Pancreas (tissue), 10 donors: Measurements from ENCODE around the gene FANCC. TPM values are rescaled to one million over a fixed set of nuclear protein-coding genes. Genes with fewer than 3 reads are reported as not detected.
A peak's percentile ranks its signal among the peaks of the same experiment; 100 is the strongest.
"Not testable (repeated sequence)": the region's sequence is repeated elsewhere in the genome, so short reads cannot be mapped to it uniquely, and the experiment has no call there.

Source experiments
- ATAC-seq, 4 donors: fragments of 200-7000 bp; cut with Tn5 transposase; one replicate each; pipeline versions ENCODE4 v1.8.0 to v1.9.1; 2020; ENCODE audit warnings: mild to moderate bottlenecking in 4 of 4, moderate library complexity in 4 of 4
- DNase-seq, 6 donors: peaks; one replicate each; pipeline ENCODE4 v3.0.0-alpha.2; 2020
- FAIRE-seq: peaks from 2 replicates; lab custom pipeline; 2012; peaks lifted over from hg19 to GRCh38; lab: Jason Lieb, UNC
- H3K27ac ChIP-seq, 4 donors: fragments of 200-600 bp; sonication (generic); 1 replicate in 3 of 4; 2 replicates in 1 of 4; pipeline versions ENCODE4 v1.5.0 to v1.8.0; 2020
- H3K27me3 ChIP-seq, 4 donors: fragments of 200-600 bp; one replicate each; pipeline ENCODE4 v1.8.0; 2021
- H3K36me3 ChIP-seq, 3 donors: fragments of 200-600 bp; sonication (generic) in 1 of 3; one replicate each; pipeline versions ENCODE4 v1.5.0 to v1.8.0; 2020 to 2021
- H3K4me1 ChIP-seq, 3 donors: fragments of 200-600 bp; one replicate each; pipeline ENCODE4 v1.8.0; 2021
- H3K4me3 ChIP-seq, 4 donors: fragments of 200-600 bp; sonication (generic) in 2 of 4; one replicate each; pipeline versions ENCODE4 v1.5.0 to v1.8.0; 2020 to 2021
- H3K9me3 ChIP-seq, 4 donors: fragments of 200-600 bp; one replicate each; pipeline ENCODE4 v1.8.0; 2021
- WGBS, 2 donors: extraction: QIAGEN DNeasy Blood & Tissue Kit; methylation state at CpG; one replicate each; pipeline ENCODE4 v1.1.7; 2013; 5-methylcytosine and 5-hydroxymethylcytosine counted together
- intact Hi-C, 3 donors: fragments of 100-400 bp; cut with DNase I; formaldehyde crosslinking; loops; one replicate each; pipeline versions ENCODE4 v1.11.1 to v1.14.2; 2022
- polyA plus RNA-seq, 2 donors: library from polyadenylated mRNA; stranded (reverse); fragments of 200-250 nt; gene quantifications; one replicate each; pipeline ENCODE4 v1.2.3, GENCODE V29; 2013
- total RNA-seq, 6 donors: library from RNA; stranded (reverse); fragmentation: NEBNext Ultra II Directional in 4 of 6; extraction: Animal tissue kit (Norgen Biotek cat#: 25700) in 4 of 6; gene quantifications; one replicate each; pipeline versions ENCODE4 v1.2.1 to v1.2.4, GENCODE V29; 2021 to 2023
- TF ChIP-seq, protein P1 (sequence below), 4 donors: fragments of 200-600 bp; sonication (generic) in 3 of 4; IDR thresholded peaks; one replicate each; pipeline versions ENCODE4 v1.5.0 to v1.8.0; 2021; ENCODE audit warnings: antibody characterized with exemption in 4 of 4
- donor health status: healthy with polysubstance abuse.
- donor health status: DM: no; HTN: no; CAD: no; lungs with moderate emphysema.
- donor health status: DM: no; HTN: no; CAD: no.
- donor health status: control.
- donor health status: control.
- donor health status: Bipolar disorder and iron deficiency.
- donor health status: DM: yes; HTN: yes; CAD: no.
- donor health status: DM: no; HTN: no; CAD: no.
- donor health status: DM: no; HTN: no; CAD: no.
- donor health status: DM: yes; HTN: yes; CAD: no.

The FANCC gene
- total and polyA plus RNA-seq, 8 donors, result 3.8 to 9.9 (median 4.6) TPM

DNA sequence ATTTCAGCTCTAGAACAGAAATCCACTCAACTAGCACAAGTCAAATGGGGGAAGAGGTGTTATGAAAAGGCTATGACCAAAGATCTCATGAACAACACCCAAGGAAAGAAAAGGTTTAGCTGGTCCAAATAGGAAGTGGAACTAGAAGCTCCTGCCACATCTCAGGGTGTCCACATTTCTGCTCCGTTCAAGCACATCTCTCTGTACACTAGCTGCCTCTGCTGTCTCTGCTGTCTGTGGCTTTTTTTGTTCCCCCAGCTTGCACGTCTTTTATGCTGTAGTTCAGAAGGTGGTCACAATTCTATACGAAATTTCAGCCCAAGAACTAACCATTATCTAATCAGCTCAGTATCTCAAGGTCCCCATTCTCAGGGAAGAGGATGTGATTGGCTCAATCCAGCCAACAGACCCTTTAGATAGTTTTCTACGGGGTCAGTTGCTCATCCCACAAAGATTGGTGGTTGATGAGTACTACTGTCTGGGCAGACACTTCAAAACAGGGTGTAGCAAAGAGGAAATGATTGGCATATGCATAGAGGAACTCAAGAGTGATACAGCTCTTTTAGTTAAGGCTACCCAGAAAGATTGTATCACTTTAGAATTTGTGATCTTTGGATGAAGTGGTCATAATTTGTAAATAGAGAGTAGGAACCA, 44.0 kb downstream of the FANCC start:
- intact Hi-C loops, result no loop called here
- Histone ChIP-seq H3K9me3 (no peaks in the 10 kb centered on the region), H3K4me1 (peaks cover 4 to 17% (median 10%) of the 10 kb centered on the region in 3 donors), H3K27ac (no peak overlapping the region), H3K27me3 (no peaks in the 10 kb centered on the region), H3K36me3 (no peaks in the 10 kb centered on the region), H3K4me3 (no peak overlapping the region)
- FAIRE-seq (no peak), DNase-seq (no peak), ATAC-seq (no peak)
- TF ChIP-seq, protein P1, sequence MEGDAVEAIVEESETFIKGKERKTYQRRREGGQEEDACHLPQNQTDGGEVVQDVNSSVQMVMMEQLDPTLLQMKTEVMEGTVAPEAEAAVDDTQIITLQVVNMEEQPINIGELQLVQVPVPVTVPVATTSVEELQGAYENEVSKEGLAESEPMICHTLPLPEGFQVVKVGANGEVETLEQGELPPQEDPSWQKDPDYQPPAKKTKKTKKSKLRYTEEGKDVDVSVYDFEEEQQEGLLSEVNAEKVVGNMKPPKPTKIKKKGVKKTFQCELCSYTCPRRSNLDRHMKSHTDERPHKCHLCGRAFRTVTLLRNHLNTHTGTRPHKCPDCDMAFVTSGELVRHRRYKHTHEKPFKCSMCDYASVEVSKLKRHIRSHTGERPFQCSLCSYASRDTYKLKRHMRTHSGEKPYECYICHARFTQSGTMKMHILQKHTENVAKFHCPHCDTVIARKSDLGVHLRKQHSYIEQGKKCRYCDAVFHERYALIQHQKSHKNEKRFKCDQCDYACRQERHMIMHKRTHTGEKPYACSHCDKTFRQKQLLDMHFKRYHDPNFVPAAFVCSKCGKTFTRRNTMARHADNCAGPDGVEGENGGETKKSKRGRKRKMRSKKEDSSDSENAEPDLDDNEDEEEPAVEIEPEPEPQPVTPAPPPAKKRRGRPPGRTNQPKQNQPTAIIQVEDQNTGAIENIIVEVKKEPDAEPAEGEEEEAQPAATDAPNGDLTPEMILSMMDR (IDR thresholded peaks at IDR 0.05), result no peak
- 65 to 67% methylated on average over 4 of the region's 4 CpGs for WGBS, 2 donors

DNA sequence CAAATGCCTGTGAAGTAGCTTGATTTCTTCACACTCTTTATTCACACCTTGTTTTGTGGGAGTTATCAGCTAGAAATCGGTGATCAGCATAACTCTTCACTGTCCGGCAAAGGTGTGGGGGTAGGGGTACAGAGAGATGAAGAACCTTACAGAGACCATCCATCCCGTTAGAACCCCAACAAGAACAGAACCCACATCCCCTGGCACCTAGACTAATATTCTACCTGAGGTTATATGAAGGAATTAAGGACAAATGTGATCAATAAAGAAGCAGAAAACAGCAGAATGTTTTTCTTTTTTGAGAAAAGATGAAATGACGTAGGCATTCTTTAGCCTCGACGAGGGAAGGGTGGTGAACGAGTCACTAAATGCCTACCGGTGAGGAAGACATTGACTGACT, 44.7 kb downstream of the FANCC start:
- ATAC-seq (no peak), FAIRE-seq (no peak), DNase-seq (no peak)
- Histone ChIP-seq H3K27me3 (no peaks in the 10 kb centered on the region), H3K36me3 (no peaks in the 10 kb centered on the region), H3K27ac (no peak overlapping the region), H3K4me1 (peaks cover 4 to 18% (median 10%) of the 10 kb centered on the region in 3 donors), H3K9me3 (no peaks in the 10 kb centered on the region), H3K4me3 (no peak overlapping the region)
- WGBS, 2 donors, result 94 to 96% methylated on average over 8 of the region's 8 CpGs
- intact Hi-C loops, result no loop called here
- TF ChIP-seq, protein P1 (IDR thresholded peaks at IDR 0.05), result no peak

DNA sequence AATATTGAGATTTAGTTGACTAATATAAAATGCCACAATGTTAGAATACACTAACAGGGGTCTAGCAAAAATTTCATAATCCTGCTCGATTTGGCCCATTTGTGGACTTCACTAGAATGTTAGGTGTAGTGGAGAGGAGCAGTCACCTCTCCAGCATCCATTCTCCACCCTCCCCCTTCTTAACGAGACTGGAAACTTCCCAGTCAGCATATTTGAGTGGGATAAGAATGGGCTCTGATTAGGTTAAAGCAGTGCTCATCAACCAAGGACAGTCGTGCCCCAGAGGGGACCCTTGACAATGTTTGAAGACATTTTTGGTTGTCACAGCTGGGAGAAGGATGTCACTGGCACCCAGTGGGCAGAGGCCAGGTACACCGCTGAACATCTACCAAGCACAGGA, 46.7 kb downstream of the FANCC start:
- DNase-seq (no peak), ATAC-seq (no peak), FAIRE-seq (no peak)
- TF ChIP-seq, protein P1 (IDR thresholded peaks at IDR 0.05), result no peak
- H3K27me3 ChIP-seq, result no peaks in the 10 kb centered on the region
- 80 to 85% methylated on average over 4 of the region's 4 CpGs for WGBS, 2 donors
- intact Hi-C loops, result no loop called here
- no peaks in the 10 kb centered on the region for H3K9me3 ChIP-seq
- no peak overlapping the region for H3K27ac ChIP-seq
- no peak overlapping the region for H3K4me3 ChIP-seq
- no peaks in the 10 kb centered on the region for H3K36me3 ChIP-seq
- H3K4me1 ChIP-seq, result peaks cover 11 to 20% (median 12%) of the 10 kb centered on the region in 3 donors

DNA sequence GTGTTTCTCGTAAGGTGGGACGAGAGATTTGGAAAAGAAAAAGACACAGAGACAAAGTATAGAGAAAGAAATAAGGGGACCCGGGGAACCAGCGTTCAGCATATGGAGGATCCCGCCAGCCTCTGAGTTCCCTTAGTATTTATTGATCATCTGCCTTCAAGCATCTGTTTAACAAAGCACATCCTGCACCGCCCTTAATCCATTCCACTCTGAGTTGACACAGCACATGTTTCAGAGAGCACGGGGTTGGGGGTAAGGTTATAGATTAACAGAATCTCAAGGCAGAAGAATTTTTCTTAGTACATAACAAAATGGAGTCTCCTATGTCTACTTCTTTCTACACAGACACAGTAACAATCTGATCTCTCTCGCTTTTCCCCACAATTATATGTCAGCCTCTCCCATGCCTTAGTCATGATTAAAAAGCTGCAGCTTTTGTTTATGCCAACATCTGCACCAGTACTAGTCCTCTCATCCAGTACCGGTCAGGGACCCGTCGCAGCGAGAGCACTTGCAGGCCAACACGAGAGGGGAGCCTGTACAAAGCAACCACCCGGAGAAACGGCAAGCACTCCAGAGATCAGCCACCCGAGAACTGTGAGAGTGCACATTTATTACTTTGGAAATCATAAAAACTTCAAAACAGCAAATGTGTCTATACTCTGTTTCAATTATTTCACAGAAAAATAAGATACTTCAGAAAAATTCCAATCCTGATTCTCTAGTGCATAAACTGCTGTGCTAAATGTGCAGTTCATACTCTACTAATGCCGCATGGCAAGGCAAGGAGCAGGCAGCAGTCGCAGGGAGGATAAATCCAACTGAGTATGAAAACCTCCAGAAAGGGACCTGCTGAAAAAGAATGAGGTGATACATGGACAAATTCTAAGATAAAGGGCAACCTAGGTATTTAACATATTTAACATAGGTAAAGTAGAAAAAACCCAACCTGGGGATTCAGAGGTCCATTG, 47.4 kb downstream of the FANCC start:
- H3K4me3 ChIP-seq, FAIRE-seq, H3K36me3 ChIP-seq, H3K9me3 ChIP-seq, H3K27me3 ChIP-seq, intact Hi-C loops: not testable (repeated sequence)
- Histone ChIP-seq H3K27ac (peak overlapping the region in 2 of 4 donors; percentile 34 to 54), H3K4me1 (peaks cover 17 to 27% (median 19%) of the 10 kb centered on the region in 3 donors)
- ATAC-seq (peak; percentile 61 to 75 (median 64)), DNase-seq (peak in 2 of 6 donors; percentile 24 to 30)
- WGBS, 2 donors, result 33 to 34% methylated on average over 18 of the region's 18 CpGs

DNA sequence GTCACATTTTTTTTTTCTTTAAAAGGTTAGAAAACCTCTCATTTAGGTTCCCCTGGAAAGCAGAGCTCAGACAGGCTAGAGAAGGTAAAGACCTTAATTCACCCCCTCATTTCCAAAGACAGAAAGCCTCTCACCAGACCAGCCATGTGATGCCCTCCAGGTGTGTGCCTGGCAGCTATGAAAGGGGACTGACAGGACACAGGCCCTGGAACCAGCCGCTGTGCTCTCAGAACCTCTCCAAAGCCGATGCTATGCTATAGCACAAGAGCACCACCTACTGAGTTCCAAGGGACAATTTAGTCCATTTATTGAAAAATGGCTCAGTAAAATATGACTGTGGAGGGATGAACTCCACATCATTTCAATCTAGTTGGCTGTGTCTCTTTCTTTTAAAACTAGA, 48.8 kb downstream of the FANCC start:
- Histone ChIP-seq H3K4me1 (peaks cover 17 to 28% (median 24%) of the 10 kb centered on the region in 3 donors), H3K27me3 (no peaks in the 10 kb centered on the region), H3K4me3 (no peak overlapping the region), H3K27ac (no peak overlapping the region), H3K9me3 (no peaks in the 10 kb centered on the region), H3K36me3 (no peaks in the 10 kb centered on the region)
- peak in 4 of 6 donors; percentile 60 to 73 (median 68) for DNase-seq
- ATAC-seq, result peak; percentile 82 to 93 (median 89)
- TF ChIP-seq, protein P1 (IDR thresholded peaks at IDR 0.05), result peak in 1 of 4 donors; percentile 12
- intact Hi-C loops, result no loop called here
- FAIRE-seq, result no peak
- WGBS, 2 donors, result 9 to 19% methylated on average over 2 of the region's 2 CpGs
